Activated T-cell treated with anti-CD3 and anti-CD28 coated beads, Interleukin-2, amount 50 U/mL, for 72 hours (primary cell): ENCODE measurements around the gene ISG20L2. TPM values are rescaled to one million over a fixed set of nuclear protein-coding genes. Genes with fewer than 3 reads are reported as not detected.
A peak's percentile ranks its signal among the peaks of the same experiment; 100 is the strongest.

Source experiments
- ATAC-seq, 2 donors: fragments of 150-1000 bp; cut with Tn5 transposase; replicated peaks in 1 of 2; 2 replicates each; pipeline ENCODE4 v1.10.0; 2021; ENCODE audit warnings: moderate library complexity in 2 of 2, mild to moderate bottlenecking in 1 of 2
- DNase-seq, 2 donors: peaks; one replicate each; pipeline ENCODE4 v3.0.0; 2021 to 2022; ENCODE audit warnings: mixed read lengths in 1 of 2
- H3K27ac Mint-ChIP-seq: one replicate; pipeline ENCODE4 v1.8.0; 2022; ENCODE audit warnings: mild to moderate bottlenecking, moderate library complexity, mixed read lengths
- H3K27me3 Mint-ChIP-seq: one replicate; pipeline ENCODE4 v1.8.0; 2022; ENCODE audit warnings: low read depth, mixed read lengths
- H3K36me3 Mint-ChIP-seq, 2 donors: one replicate each; pipeline ENCODE4 v1.8.0; 2022; ENCODE audit warnings: mixed read lengths in 2 of 2, mild to moderate bottlenecking in 1 of 2; ENCODE audit not compliant: insufficient read depth in 2 of 2
- H3K4me1 Mint-ChIP-seq: one replicate; pipeline ENCODE4 v1.8.0; 2022; ENCODE audit warnings: low read depth, mixed read lengths
- H3K4me3 Mint-ChIP-seq, 2 donors: one replicate each; pipeline ENCODE4 v1.8.0; 2022; ENCODE audit warnings: mild to moderate bottlenecking in 2 of 2, mixed read lengths in 2 of 2, moderate library complexity in 2 of 2
- H3K9me3 Mint-ChIP-seq, 2 donors: one replicate each; pipeline ENCODE4 v1.8.0; 2022; ENCODE audit warnings: mixed read lengths in 2 of 2
- total RNA-seq, 2 donors: library from RNA; stranded (reverse); gene quantifications; one replicate each; pipeline ENCODE4 v1.2.3, GENCODE V29; 2022

The ISG20L2 gene
- total RNA-seq, 2 donors from 2014 or later = 36.3 to 37.1 TPM

DNA sequence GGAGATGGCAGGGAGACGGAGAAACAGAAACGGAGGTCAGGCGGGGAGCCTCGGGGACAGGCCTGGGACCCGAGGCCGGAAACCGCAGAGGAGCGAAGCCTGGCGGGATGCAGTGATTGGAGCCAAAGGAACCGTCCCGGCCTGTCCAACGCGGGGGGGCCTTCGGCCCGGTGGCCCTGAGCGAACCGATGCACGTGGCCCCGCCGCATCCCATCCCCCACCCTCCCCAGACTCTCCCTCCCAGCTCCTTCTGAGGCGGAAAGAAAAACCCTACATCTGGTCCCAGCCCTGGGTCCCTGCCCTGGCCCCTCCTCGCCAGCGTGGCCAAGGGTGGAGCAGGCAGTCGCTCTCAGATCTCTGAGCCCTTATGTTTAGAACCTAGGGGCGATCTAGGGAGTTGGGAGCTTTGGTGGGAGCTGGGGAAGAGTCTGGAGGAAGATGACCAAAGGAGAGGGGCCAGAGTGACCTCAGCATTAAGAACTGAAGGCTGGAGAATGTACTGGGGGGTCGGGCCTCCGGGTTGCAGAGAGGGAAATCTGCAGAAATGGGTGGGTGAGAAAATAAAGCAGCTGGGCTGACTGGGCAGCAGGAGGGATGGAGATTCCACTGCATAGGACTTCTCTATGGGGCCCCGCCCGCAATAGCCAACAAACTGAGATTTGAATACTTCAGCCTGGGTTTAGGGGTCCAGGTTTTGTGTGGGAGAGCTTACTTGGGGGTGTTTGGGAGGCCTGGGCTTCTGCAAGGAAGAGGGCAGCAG is 21.7 kb downstream of the ISG20L2 start:
- Mint-ChIP-seq H3K9me3 (no peaks in the 10 kb centered on the region), H3K4me3 (peak overlapping the region; percentile 94 to 95), H3K4me1 (peaks cover 25% of the 10 kb centered on the region), H3K27ac (no peak overlapping the region), H3K27me3 (peaks cover 44% of the 10 kb centered on the region), H3K36me3 (no peaks in the 10 kb centered on the region)
- no peak for DNase-seq
- ATAC-seq = peak in 1 of 2 donors; percentile 10

DNA sequence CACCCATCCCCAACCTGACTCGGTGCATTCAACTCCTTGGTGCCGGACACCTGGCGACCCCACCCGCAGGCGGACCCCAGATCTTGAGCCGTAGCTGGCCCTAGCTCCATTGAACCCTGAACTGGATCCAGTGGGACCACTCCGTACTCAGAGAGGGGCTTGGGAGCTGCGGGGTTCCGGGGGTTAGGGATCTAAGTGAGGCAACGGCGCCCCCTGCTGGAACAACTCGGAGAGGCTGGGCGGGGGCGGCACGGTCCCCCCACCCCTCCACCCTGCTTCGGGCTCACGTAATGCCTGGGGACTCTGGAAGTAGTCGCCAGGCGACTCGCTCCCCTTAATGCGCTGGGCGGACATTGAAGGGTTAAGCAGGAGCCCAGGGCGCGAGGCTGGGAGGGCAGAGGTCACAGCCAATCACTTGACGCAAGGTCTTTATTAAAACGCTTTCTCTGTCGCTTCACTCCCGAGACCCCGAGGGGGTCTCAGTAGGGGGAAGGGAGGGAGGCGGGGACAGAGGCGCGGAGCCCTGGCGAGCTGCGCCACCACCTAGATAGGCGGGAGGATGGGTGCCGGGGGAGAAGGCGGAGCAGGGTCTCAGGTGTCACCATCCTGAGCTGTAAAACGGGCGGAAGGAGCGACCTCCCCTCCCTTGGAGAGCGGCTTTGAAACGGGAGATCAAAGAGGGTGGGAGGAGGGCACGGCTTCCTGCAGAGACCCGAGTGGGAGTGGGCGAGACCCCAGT is 22.5 kb downstream of the ISG20L2 start:
- Mint-ChIP-seq H3K9me3 (no peaks in the 10 kb centered on the region), H3K27ac (no peak overlapping the region), H3K27me3 (peaks cover 44% of the 10 kb centered on the region)

DNA sequence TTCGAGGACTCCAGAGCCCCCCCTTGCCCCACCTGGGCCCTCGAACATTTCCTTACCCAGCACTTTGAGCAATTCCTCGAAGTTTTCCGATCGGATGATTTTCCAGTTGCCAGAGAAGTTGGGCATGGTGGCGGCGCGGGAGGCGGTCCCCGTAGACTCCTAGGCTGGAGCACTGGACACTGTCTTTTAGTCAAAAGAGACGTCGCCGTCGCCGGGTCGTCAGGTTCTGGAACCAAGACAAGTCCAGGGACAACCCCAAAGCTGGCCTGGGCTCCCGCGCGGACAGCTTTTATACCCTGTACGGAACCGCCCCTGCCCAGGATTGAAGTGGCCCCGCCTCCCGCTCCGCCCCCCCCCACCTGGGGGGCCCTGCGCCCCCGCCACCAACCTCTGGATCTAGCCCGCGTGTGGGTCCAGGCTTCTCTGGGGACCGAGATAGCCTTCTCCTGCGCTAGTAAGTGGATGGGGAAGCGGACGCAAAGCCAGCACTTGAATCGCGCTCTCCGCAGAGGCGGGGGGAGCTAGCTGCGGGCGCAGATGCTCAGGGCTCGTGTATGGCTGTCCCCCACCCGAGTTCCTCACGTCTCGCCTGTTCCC is 23.1 kb downstream of the ISG20L2 start, which contains the start of gene CRABP2:
TSS of gene CRABP2 (minus strand) at position 263 of the 597 bp plus-strand sequence. CDS start at position 126, 137 bp downstream.
- DNase-seq (peak; percentile 29 to 38), ATAC-seq (peak; percentile 41 to 44)
- Mint-ChIP-seq H3K27me3 (peaks cover 44% of the 10 kb centered on the region), H3K4me1 (peaks cover 33% of the 10 kb centered on the region), H3K4me3 (peak within 1 kb of the TSS; percentile 94 to 95), H3K36me3 (no peaks in the 10 kb centered on the region), H3K27ac (no peak within 1 kb of the TSS), H3K9me3 (no peaks in the 10 kb centered on the region)

More for the DNA sequence above, 22.5 kb downstream of the ISG20L2 start:
- H3K4me3 Mint-ChIP-seq = peak overlapping the region; percentile 94 to 95
- peak; percentile 79 to 84 for ATAC-seq
- H3K36me3 Mint-ChIP-seq = no peaks in the 10 kb centered on the region
- peak; percentile 81 to 87 for DNase-seq
- H3K4me1 Mint-ChIP-seq = peaks cover 28% of the 10 kb centered on the region

DNA sequence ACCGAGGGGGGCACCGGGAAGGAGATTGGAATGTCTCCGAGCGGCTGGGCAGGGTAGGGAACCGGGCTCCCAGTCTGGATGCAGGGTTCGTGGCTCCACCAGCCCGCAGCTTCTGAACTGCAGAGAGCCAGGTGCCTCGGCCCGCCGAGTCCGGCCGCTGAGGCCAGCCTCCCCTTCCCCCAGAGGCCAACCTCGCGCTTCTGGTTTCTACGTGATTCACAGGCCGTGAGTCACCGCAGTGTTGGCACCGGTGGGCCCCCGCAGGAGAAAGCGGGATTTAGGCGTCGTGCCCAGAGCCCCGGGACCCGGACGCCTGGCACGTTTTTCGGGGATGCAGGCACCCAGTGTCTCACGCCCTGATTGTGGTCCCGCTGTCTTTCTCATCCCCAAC is 23.6 kb downstream of the ISG20L2 start:
- ATAC-seq (peak; percentile 51 to 56), DNase-seq (peak; percentile 62 to 70)
- Mint-ChIP-seq H3K4me3 (peak overlapping the region; percentile 94 to 95), H3K27ac (no peak overlapping the region), H3K36me3 (no peaks in the 10 kb centered on the region), H3K4me1 (peaks cover 33% of the 10 kb centered on the region), H3K9me3 (no peaks in the 10 kb centered on the region), H3K27me3 (peaks cover 44% of the 10 kb centered on the region)

DNA sequence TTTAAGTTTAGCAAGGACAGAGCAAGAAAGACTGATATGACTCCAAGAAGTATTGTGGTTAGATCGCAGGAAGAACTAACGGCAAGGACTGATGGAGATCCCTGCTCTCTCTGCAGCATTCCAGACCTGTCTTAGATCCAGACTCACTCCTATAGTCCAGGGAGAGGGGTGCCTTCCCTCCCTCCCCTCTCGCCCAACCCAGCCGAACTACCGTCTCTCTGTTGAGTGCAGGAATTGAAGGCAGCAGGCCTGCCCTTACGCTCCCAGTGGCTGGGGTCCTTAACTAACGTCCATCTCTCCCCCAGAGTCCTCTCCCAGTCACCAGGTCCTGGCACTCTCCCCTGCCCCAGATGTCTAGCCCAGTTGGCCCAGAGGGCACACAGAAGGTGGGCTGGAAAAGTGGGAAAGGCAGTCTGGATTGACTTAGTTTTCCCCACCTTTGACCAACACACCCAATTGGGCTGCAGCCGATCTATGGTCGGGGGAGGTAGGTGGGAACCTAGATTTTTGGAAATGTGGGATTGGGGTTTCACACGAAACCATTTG is 24.3 kb downstream of the ISG20L2 start:
- DNase-seq = no peak
- no peaks in the 10 kb centered on the region for H3K36me3 Mint-ChIP-seq
- H3K27ac Mint-ChIP-seq = no peak overlapping the region
- no peak for ATAC-seq
- no peaks in the 10 kb centered on the region for H3K9me3 Mint-ChIP-seq
- H3K4me3 Mint-ChIP-seq = peak overlapping the region; percentile 61 to 95
- peaks cover 44% of the 10 kb centered on the region for H3K27me3 Mint-ChIP-seq
- peaks cover 33% of the 10 kb centered on the region for H3K4me1 Mint-ChIP-seq

DNA sequence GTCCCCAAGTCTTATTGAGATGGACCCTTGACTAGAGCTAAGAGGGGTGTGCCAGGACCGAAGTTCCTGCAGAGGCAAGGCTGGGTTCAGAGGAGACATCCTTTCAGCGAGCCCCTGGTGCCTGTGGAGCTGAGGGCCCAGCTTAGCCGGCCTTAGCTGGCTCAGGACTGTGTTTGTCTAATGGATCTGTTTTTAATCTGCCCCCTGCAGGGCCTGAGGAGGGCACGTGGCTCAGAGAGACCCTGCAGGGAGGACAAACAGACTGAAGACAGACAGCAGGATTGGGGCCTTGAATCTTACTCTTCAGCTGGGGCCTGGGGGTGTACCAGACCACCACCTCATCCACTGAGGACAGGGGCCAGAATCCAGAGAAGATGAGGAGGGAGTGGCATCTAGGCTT is 24.8 kb downstream of the ISG20L2 start:
- Mint-ChIP-seq H3K27me3 (peaks cover 44% of the 10 kb centered on the region), H3K27ac (no peak overlapping the region), H3K9me3 (no peaks in the 10 kb centered on the region), H3K4me1 (peaks cover 33% of the 10 kb centered on the region), H3K4me3 (peak overlapping the region; percentile 37 to 95), H3K36me3 (no peaks in the 10 kb centered on the region)
- ATAC-seq (no peak), DNase-seq (no peak)

DNA sequence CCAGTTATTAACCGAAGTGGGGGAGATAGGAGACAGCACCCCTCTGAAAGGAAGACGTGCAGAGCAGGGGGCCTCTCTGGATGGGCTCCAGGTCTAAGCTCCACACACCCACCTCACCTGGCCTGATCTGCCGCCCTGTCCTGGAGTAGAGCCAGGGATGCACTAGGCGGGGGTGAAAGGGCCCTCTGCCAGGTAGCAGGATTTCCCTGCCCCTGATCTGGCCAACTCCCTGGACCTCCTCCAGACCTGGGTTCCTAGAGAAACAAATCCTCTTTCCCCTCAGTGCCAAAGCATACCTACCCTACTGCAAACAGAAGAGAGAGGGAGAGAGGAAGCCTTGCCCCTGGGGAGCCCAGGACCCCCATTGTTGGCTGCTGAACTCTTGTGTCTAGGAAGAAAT is 25.2 kb downstream of the ISG20L2 start:
- no peak for DNase-seq
- peaks cover 44% of the 10 kb centered on the region for H3K27me3 Mint-ChIP-seq
- H3K4me3 Mint-ChIP-seq = no peak overlapping the region
- H3K27ac Mint-ChIP-seq = no peak overlapping the region
- no peaks in the 10 kb centered on the region for H3K9me3 Mint-ChIP-seq
- H3K36me3 Mint-ChIP-seq = no peaks in the 10 kb centered on the region
- H3K4me1 Mint-ChIP-seq = peaks cover 33% of the 10 kb centered on the region
- ATAC-seq = no peak

DNA sequence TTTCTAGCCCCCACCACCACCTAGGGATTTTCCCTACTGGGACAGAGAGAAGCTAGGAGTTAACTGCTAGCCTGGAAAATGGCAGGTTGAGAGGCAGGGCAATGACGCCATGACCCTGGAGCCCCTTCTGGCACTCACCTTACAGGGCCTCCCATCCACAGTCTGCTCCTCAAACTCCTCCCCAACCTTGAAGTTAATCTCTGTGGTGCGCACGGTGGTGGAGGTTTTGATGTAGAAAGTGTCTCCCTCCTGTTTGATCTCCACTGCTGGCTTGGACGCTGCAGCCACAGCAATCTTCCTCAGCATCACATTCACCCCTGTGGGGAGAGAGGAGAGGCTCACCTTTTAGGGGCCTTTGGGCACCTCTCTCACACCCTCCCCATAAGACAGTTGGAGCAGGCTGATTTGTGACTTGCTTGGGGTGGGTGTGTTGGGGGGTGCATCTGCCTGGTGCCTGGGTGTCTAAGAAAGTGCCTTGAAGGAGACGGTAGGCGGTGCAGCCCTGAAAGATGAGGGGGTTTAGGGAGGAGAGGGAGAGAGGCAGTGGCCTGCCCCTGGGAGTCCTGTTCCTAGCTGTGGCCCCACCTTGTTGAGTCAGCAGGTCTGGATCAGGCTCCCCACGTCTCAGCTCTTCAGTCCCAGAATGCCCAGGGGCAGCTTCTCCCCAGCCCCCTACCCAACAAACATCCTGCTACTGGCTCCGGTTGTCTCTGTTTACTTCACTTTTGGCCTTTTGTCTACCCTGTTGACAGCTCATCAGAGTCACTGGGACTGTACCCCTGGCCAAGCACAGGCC is 27.6 kb downstream of the ISG20L2 start:
- peaks cover 42% of the 10 kb centered on the region for H3K27me3 Mint-ChIP-seq
- no peak for DNase-seq

DNA sequence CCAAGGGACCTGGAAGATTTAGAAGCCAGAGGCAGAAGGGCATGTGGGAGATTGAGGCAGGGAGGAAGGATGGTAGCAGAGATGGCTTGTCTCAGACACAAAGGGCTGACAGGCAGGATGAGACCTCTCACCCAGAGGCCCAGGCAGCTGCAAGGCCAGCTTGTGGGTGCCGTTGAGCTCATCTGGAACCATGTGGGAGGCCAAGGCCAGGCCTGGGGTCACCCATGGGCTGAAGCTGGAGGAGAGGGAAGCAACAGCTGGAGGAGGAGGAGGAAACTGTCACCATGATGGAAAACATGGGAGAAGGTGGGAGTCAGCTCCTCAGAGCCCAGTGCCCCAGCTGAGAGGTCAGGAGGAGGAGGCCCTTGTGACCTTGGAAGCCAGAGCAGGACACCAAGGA is 29.6 kb downstream of the ISG20L2 start:
- H3K4me3 Mint-ChIP-seq = no peak overlapping the region
- no peak for ATAC-seq
- no peak overlapping the region for H3K27ac Mint-ChIP-seq
- peaks cover 33% of the 10 kb centered on the region for H3K27me3 Mint-ChIP-seq
- no peaks in the 10 kb centered on the region for H3K9me3 Mint-ChIP-seq
- peaks cover 8% of the 10 kb centered on the region for H3K4me1 Mint-ChIP-seq
- no peaks in the 10 kb centered on the region for H3K36me3 Mint-ChIP-seq
- no peak for DNase-seq

More for the DNA sequence above, 27.6 kb downstream of the ISG20L2 start:
- Mint-ChIP-seq H3K27ac (no peak overlapping the region), H3K4me3 (no peak overlapping the region), H3K4me1 (peaks cover 23% of the 10 kb centered on the region), H3K9me3 (no peaks in the 10 kb centered on the region), H3K36me3 (no peaks in the 10 kb centered on the region)
- ATAC-seq = no peak

DNA sequence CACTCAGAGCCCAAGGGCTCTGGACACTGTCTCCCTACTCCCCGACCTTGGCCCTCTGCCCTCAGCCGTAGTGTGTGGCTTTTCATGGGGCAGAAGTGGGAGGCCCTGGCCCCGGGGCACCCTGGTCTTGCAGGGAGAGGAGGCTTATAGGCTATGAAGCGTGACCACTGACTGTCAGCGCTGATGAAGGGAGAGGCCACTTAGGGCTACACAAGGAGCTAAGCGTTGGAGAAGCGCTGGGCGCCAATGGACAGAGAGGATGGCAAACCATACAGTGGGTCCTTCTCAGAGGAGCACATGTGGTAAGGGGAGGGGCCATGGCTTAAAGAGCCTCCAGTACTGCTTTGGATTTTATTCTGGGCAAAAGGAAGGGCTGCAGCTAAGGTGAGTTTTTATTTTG is 31.1 kb downstream of the ISG20L2 start:
- Mint-ChIP-seq H3K27ac (no peak overlapping the region), H3K36me3 (no peaks in the 10 kb centered on the region), H3K27me3 (peaks cover 38% of the 10 kb centered on the region), H3K4me1 (peaks cover 20% of the 10 kb centered on the region), H3K4me3 (no peak overlapping the region), H3K9me3 (no peaks in the 10 kb centered on the region)
- ATAC-seq (no peak), DNase-seq (no peak)

DNA sequence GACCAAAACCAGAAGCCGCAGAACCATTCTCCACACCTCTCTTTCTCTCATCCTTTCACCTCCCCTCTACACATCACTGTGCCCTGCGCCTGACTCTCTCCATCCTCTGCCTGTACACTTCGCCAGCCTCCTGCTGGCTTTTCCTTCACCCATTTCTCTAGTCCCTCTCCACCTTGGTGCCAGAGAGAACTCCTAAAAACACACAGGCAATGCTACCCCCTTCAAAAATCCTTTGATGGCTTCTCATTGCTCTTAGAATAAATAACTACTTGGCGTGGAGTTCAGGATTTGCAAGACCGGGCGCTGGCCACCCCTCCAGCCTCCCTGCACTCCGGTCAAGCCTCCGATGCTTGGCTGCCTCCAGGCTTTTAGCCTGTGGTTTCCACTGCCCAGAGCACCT is 31.8 kb downstream of the ISG20L2 start:
- Mint-ChIP-seq H3K27me3 (peaks cover 45% of the 10 kb centered on the region), H3K9me3 (no peaks in the 10 kb centered on the region)
- no peak for ATAC-seq

DNA sequence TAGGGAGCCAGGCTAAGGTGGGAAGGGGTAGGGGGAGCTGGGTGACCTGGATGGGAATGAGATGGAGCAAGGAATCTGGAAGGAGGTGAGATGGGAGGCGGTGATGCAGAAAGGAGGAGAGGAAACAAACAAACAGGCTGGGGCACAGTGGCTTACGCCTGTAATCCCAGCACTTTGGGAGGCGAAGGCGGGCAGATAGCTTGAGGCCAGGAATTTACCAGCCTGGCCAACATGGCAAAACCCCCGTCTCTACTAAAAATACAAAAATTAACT is 33.9 kb downstream of the ISG20L2 start:
- Mint-ChIP-seq H3K4me1 (peaks cover 24% of the 10 kb centered on the region), H3K27ac (no peak overlapping the region), H3K9me3 (no peaks in the 10 kb centered on the region), H3K36me3 (no peaks in the 10 kb centered on the region), H3K4me3 (no peak overlapping the region), H3K27me3 (peaks cover 63% of the 10 kb centered on the region)
- ATAC-seq = no peak
- no peak for DNase-seq

More for the DNA sequence above, 31.8 kb downstream of the ISG20L2 start:
- H3K4me1 Mint-ChIP-seq = peaks cover 27% of the 10 kb centered on the region
- H3K4me3 Mint-ChIP-seq = no peak overlapping the region
- DNase-seq = no peak
- no peak overlapping the region for H3K27ac Mint-ChIP-seq
- no peaks in the 10 kb centered on the region for H3K36me3 Mint-ChIP-seq
